Stimulated activated CD4-positive, alpha-beta T cell treated with anti-CD3 and anti-CD28 coated beads, Interleukin-1b, Interleukin-23, amount 100 ng/mL, for 1 hour (primary cell): ENCODE data around the gene PANX2.
"Not testable (repeated sequence)": the region's sequence is repeated elsewhere in the genome, so short reads cannot be mapped to it uniquely, and the experiment has no call there.

ENCODE experiments used
- DNase-seq, 2 donors: peaks; one replicate each; pipeline ENCODE4 v3.0.0-alpha.2; 2020; ENCODE audit warnings: low read depth in 2 of 2

PANX2 gene

GRCh38 chr22:50147258-50148165, 23.0 kb upstream of the PANX2 start:
- DNase-seq, result not testable (repeated sequence)

- DNase-seq, result no peak
These were observed 22.4 kb upstream of the PANX2 start for GRCh38 chr22:50148166-50148500.

- DNase-seq, result peak; percentile 54 to 55
These were observed 21.4 kb upstream of the PANX2 start for GRCh38 chr22:50148991-50149721.

- no peak for DNase-seq
These were observed 20.1 kb upstream of the PANX2 start for GRCh38 chr22:50150161-50151129.

GRCh38 chr22:50151571-50152537, 18.7 kb upstream of the PANX2 start:
- DNase-seq, result no peak

GRCh38 chr22:50153056-50153755, 17.3 kb upstream of the PANX2 start:
- DNase-seq, result no peak

GRCh38 chr22:50153756-50154140, 16.8 kb upstream of the PANX2 start:
- no peak for DNase-seq

- DNase-seq, result no peak
These were observed 12.7 kb upstream of the PANX2 start for GRCh38 chr22:50157709-50158375.

GRCh38 chr22:50160947-50161346, 9.6 kb upstream of the PANX2 start:
- no peak for DNase-seq

GRCh38 chr22:50161508-50162390, 8.8 kb upstream of the PANX2 start:
- no peak for DNase-seq

GRCh38 chr22:50162391-50162956, 8.1 kb upstream of the PANX2 start:
- no peak for DNase-seq

- DNase-seq, result no peak
These were observed 5.0 kb upstream of the PANX2 start for GRCh38 chr22:50165436-50166123.

GRCh38 chr22:50167689-50168489, 2.6 kb upstream of the PANX2 start:
- no peak for DNase-seq

GRCh38 chr22:50168490-50169180, 1.9 kb upstream of the PANX2 start:
- DNase-seq, result not testable (repeated sequence)

GRCh38 chr22:50169181-50169759, 1.3 kb upstream of the PANX2 start:
- no peak for DNase-seq
